ENCODE data around the gene HOXD9.

The HOXD9 gene

GRCh38 chr2:176099159-176099727 is 23.3 kb upstream of the HOXD9 start:
- Histone ChIP-seq H3K4me3 (replicated peaks; ENCODE audit: insufficient read depth, low read length) (no peak overlapping the region), H3K27ac (replicated peaks) (no peak overlapping the region), H3K27me3 (ENCODE audit: insufficient read depth, poor library complexity, severe bottlenecking) (peaks cover 82% of the 10 kb centered on the region)
- DNase-seq (ENCODE audit: low read depth in 1 of 2, low spot score in 1 of 2) = no peak
- TF ChIP-seq GABPA (IDR thresholded peaks at IDR 0.05; ENCODE audit: low read depth) (no peak), POLR2AphosphoS5 (IDR thresholded peaks at IDR 0.05; ENCODE audit: low read depth) (no peak), SPI1 (IDR thresholded peaks at IDR 0.05; ENCODE audit: borderline replicate concordance, low read depth) (no peak)

DNA sequence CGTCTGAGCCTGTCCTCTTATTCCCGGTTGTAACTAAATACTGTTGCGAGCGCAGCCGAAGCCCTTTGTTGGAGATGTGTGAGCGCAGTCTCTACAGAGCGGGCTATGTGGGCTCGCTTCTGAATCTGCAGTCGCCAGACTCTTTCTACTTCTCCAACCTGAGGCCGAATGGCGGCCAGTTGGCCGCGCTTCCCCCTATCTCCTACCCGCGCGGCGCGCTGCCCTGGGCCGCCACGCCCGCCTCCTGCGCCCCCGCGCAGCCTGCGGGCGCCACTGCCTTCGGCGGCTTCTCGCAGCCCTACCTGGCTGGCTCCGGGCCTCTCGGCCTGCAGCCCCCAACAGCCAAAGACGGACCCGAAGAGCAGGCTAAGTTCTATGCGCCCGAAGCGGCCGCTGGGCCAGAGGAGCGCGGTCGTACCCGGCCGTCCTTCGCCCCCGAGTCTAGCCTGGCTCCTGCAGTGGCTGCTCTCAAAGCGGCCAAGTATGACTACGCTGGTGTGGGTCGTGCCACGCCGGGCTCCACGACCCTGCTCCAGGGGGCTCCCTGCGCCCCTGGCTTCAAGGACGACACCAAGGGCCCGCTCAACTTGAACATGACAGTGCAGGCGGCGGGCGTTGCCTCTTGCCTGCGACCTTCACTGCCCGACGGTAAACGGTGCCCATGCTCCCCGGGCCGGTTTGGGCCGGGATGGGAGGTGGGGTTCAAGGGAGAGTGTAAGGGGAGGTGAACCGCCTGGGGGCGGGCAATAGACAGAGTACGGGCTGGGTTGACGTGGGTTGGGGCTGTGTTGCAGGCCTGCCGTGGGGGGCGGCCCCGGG is 22.6 kb upstream of the HOXD9 start, which contains the start of gene HOXD12:
HOXD12 (plus strand) TSS at position 68 of the 819 bp plus-strand sequence; CDS start at position 75, 7 bp downstream.
- DNase-seq (ENCODE audit: low read depth in 1 of 2, low spot score in 1 of 2) = no peak
- Histone ChIP-seq H3K27ac (replicated peaks) (no peak within 1 kb of the TSS), H3K4me3 (replicated peaks; ENCODE audit: insufficient read depth, low read length) (no peak within 1 kb of the TSS), H3K27me3 (ENCODE audit: insufficient read depth, poor library complexity, severe bottlenecking) (peaks cover 82% of the 10 kb centered on the region)
- TF ChIP-seq POLR2AphosphoS5 (IDR thresholded peaks at IDR 0.05; ENCODE audit: low read depth) (no peak), GABPA (IDR thresholded peaks at IDR 0.05; ENCODE audit: low read depth) (no peak), REST (IDR thresholded peaks at IDR 0.05; ENCODE audit: insufficient replicate concordance, low read depth) (no peak), SPI1 (IDR thresholded peaks at IDR 0.05; ENCODE audit: borderline replicate concordance, low read depth) (no peak)
- TF ChIP-seq, protein P1, sequence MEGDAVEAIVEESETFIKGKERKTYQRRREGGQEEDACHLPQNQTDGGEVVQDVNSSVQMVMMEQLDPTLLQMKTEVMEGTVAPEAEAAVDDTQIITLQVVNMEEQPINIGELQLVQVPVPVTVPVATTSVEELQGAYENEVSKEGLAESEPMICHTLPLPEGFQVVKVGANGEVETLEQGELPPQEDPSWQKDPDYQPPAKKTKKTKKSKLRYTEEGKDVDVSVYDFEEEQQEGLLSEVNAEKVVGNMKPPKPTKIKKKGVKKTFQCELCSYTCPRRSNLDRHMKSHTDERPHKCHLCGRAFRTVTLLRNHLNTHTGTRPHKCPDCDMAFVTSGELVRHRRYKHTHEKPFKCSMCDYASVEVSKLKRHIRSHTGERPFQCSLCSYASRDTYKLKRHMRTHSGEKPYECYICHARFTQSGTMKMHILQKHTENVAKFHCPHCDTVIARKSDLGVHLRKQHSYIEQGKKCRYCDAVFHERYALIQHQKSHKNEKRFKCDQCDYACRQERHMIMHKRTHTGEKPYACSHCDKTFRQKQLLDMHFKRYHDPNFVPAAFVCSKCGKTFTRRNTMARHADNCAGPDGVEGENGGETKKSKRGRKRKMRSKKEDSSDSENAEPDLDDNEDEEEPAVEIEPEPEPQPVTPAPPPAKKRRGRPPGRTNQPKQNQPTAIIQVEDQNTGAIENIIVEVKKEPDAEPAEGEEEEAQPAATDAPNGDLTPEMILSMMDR (IDR thresholded peaks at IDR 0.05; ENCODE audit: insufficient read depth, low read length) = no peak

GRCh38 chr2:176100547-176101140 is 21.9 kb upstream of the HOXD9 start:
- peaks cover 82% of the 10 kb centered on the region for H3K27me3 ChIP-seq (ENCODE audit: insufficient read depth, poor library complexity, severe bottlenecking)
- TF ChIP-seq POLR2AphosphoS5 (IDR thresholded peaks at IDR 0.05; ENCODE audit: low read depth) (no peak), SPI1 (IDR thresholded peaks at IDR 0.05; ENCODE audit: borderline replicate concordance, low read depth) (no peak), GABPA (IDR thresholded peaks at IDR 0.05; ENCODE audit: low read depth) (no peak), REST (IDR thresholded peaks at IDR 0.05; ENCODE audit: insufficient replicate concordance, low read depth) (no peak)
- TF ChIP-seq, protein P1 (IDR thresholded peaks at IDR 0.05; ENCODE audit: insufficient read depth, low read length) = no peak
- no peak overlapping the region for H3K4me3 ChIP-seq (replicated peaks; ENCODE audit: insufficient read depth, low read length)
- H3K27ac ChIP-seq (replicated peaks) = no peak overlapping the region
- no peak for DNase-seq (ENCODE audit: low read depth in 1 of 2, low spot score in 1 of 2)

All from HL-60 (cell line).